Osteocyte (in vitro differentiated cells): Measurements from ENCODE around the gene AKAP17A. TPM values are rescaled to one million over a fixed set of nuclear protein-coding genes. Genes with fewer than 3 reads are reported as not detected.

Experiments
- DNase-seq: peaks from one replicate; pipeline ENCODE4 v3.0.0; 2021; ENCODE audit warnings: mixed read lengths; ENCODE audit not compliant: unreplicated experiment; ENCODE audit errors: extremely low spot score
- H3K27ac Mint-ChIP-seq: one replicate; pipeline ENCODE4 v1.8.0; 2021; ENCODE audit warnings: mild to moderate bottlenecking, mixed read lengths; ENCODE audit not compliant: unreplicated experiment
- H3K27me3 Mint-ChIP-seq: one replicate; pipeline ENCODE4 v1.8.0; 2021; ENCODE audit warnings: mixed read lengths; ENCODE audit not compliant: unreplicated experiment
- H3K36me3 Mint-ChIP-seq: one replicate; pipeline ENCODE4 v1.8.0; 2021; ENCODE audit warnings: mixed read lengths; ENCODE audit not compliant: unreplicated experiment
- H3K4me1 Mint-ChIP-seq: one replicate; pipeline ENCODE4 v1.8.0; 2021; ENCODE audit warnings: mixed read lengths; ENCODE audit not compliant: unreplicated experiment
- H3K4me3 Mint-ChIP-seq: one replicate; pipeline ENCODE4 v1.8.0; 2021; ENCODE audit warnings: mild to moderate bottlenecking, moderate library complexity, mixed read lengths; ENCODE audit not compliant: unreplicated experiment
- H3K9me3 Mint-ChIP-seq: one replicate; pipeline ENCODE4 v1.8.0; 2021; ENCODE audit warnings: mixed read lengths; ENCODE audit not compliant: unreplicated experiment
- total RNA-seq: library from RNA; stranded (reverse); gene quantifications from 2 replicates; pipeline ENCODE4 v1.2.1, GENCODE V29; 2021
- TF ChIP-seq, protein P1 (sequence below): fragments of 200-600 bp; sonication (generic); IDR thresholded peaks from 2 replicates; pipeline ENCODE4 v1.5.0; 2021; ENCODE audit warnings: antibody characterized with exemption, mild to moderate bottlenecking, moderate library complexity

Gene AKAP17A
- total RNA-seq, 1 donor from 2014 or later, result 48.7 TPM

DNA sequence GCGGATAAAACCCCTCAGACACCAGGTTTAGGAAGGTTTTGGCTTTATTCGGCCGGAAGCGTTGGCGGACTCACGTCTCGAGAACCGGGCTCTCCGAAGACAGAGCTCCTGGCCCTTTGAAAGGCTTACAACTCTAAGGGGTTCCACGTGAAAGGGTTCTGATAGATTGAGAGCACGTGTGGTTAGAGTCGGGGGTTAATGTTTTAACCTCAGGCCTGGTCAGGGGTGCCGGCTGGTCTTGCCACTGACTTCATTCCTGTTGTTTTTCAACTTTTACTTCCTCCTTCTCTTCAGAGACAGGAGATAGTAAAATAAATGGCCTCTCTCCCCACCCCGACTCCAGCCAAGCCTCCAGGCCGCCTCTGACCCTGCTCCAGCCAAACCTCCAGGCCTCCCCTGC is 18.8 kb downstream of the AKAP17A start:
- Mint-ChIP-seq H3K4me3 (no peak overlapping the region), H3K27ac (no peak overlapping the region), H3K36me3 (no peaks in the 10 kb centered on the region), H3K27me3 (no peaks in the 10 kb centered on the region), H3K4me1 (no peaks in the 10 kb centered on the region), H3K9me3 (no peaks in the 10 kb centered on the region)
- no peak for DNase-seq
- TF ChIP-seq, protein P1, sequence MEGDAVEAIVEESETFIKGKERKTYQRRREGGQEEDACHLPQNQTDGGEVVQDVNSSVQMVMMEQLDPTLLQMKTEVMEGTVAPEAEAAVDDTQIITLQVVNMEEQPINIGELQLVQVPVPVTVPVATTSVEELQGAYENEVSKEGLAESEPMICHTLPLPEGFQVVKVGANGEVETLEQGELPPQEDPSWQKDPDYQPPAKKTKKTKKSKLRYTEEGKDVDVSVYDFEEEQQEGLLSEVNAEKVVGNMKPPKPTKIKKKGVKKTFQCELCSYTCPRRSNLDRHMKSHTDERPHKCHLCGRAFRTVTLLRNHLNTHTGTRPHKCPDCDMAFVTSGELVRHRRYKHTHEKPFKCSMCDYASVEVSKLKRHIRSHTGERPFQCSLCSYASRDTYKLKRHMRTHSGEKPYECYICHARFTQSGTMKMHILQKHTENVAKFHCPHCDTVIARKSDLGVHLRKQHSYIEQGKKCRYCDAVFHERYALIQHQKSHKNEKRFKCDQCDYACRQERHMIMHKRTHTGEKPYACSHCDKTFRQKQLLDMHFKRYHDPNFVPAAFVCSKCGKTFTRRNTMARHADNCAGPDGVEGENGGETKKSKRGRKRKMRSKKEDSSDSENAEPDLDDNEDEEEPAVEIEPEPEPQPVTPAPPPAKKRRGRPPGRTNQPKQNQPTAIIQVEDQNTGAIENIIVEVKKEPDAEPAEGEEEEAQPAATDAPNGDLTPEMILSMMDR, result no peak

DNA sequence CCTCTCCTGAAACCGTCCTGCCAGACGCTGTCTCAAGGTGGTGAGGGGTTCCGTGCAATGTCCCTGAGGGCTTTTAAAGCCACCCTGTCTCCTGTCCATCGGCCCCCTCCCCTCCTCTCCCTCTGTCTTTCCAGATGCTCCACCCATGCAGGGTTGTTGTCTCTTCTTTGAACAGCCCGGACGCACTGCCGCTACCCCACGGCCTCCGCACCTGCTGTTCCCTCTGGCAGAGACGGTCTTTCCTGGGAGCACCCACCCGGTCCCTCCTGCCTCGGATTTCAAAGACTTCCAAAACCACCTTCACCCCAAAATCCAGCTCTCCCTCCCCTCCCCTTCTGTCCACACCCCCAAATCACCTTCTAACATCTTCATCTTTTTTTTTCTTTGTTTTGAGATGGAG is 19.3 kb downstream of the AKAP17A start:
- H3K27me3 Mint-ChIP-seq, result no peaks in the 10 kb centered on the region
- no peak for DNase-seq
- TF ChIP-seq, protein P1, result no peak
- H3K4me3 Mint-ChIP-seq, result no peak overlapping the region
- H3K9me3 Mint-ChIP-seq, result no peaks in the 10 kb centered on the region
- H3K4me1 Mint-ChIP-seq, result no peaks in the 10 kb centered on the region
- no peaks in the 10 kb centered on the region for H3K36me3 Mint-ChIP-seq
- H3K27ac Mint-ChIP-seq, result no peak overlapping the region

DNA sequence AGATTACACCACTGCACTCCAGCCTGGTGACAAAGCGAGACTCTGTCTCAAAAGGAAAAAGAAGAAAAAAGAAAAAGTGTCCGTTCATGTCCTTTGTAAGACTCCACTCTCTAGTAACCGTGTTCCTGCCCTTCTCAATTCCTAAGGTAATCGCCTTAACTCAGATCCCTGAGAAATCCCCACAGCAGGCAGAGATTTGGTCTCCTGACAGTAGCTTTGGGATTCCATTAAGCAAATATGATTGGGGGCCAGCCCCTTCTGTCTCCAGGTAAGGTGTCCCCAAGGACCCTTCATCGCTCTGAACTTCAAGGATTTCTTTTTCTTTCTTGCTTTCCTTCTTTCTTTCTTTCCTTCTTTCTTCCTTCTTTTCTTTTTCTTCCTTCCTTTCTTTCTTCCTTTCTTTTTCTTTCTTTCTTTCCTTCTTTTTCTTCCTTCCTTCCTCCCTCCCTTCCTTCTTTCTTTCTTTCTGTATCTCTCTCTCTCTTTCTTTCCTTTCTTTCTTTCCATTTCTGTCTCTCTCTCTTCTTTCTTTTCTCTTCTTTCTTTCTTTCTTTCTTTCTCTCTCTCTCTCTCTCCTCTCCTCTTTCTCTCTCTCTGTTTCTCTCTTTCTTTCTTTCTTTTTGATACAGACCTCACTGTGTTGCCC is 21.4 kb downstream of the AKAP17A start:
- TF ChIP-seq, protein P1, result no peak
- H3K4me3 Mint-ChIP-seq, result no peak overlapping the region
- H3K36me3 Mint-ChIP-seq, result no peaks in the 10 kb centered on the region
- no peak for DNase-seq
- H3K9me3 Mint-ChIP-seq, result no peaks in the 10 kb centered on the region
- no peak overlapping the region for H3K27ac Mint-ChIP-seq
- no peaks in the 10 kb centered on the region for H3K27me3 Mint-ChIP-seq
- no peaks in the 10 kb centered on the region for H3K4me1 Mint-ChIP-seq

DNA sequence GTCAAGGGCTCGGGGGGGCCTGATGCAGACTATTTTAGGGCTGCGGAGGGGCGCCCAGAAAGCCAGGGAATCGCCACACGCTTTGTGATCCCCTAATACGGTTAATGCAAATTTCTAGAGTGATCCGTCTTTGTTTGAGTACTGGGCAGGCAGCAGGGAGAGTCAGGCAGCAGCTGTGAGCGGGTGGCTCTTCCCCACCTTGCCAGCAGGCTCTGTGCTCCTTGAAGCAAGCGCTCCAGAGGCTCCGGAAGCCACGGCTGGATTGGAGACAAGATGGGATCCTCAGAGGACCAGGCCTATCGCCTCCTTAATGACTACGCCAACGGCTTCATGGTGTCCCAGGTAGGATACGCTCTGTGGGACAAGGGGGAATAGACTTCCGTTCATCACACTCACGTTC is 23.5 kb downstream of the AKAP17A start, which contains the start of gene ASMT:
Gene ASMT, plus strand, starts transcription at position 133 of the 400 bp plus-strand sequence. Its CDS starts 141 bp downstream, at position 274.
- H3K27me3 Mint-ChIP-seq, result no peaks in the 10 kb centered on the region
- H3K36me3 Mint-ChIP-seq, result no peaks in the 10 kb centered on the region
- TF ChIP-seq, protein P1, result no peak
- no peak for DNase-seq
- no peaks in the 10 kb centered on the region for H3K4me1 Mint-ChIP-seq
- no peak within 1 kb of the TSS for H3K27ac Mint-ChIP-seq
- no peaks in the 10 kb centered on the region for H3K9me3 Mint-ChIP-seq
- H3K4me3 Mint-ChIP-seq, result no peak within 1 kb of the TSS

DNA sequence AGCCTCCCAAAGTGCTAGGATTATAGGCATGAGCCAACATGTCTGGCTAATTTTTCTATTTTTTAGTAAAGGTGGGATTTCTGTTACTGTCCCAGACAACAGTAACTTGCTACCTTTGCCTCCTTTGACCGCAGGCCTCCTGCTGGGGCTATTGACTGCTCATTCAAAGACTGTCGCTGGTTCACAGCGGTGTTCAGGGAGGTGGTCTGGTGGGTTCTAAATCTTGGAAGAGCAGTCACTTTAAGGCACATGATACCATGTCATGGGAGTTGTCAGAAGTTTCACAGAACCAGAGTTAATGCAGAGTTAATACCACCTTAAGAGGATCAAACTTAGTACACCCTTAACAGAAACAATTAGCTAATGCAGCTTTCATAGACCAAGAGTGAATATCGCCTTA is 27.3 kb downstream of the AKAP17A start:
- TF ChIP-seq, protein P1, result no peak
- H3K9me3 Mint-ChIP-seq, result no peaks in the 10 kb centered on the region
- H3K4me1 Mint-ChIP-seq, result no peaks in the 10 kb centered on the region
- H3K4me3 Mint-ChIP-seq, result no peak overlapping the region
- no peaks in the 10 kb centered on the region for H3K27me3 Mint-ChIP-seq
- no peaks in the 10 kb centered on the region for H3K36me3 Mint-ChIP-seq
- no peak for DNase-seq
- no peak overlapping the region for H3K27ac Mint-ChIP-seq
